ENCODE results near the gene GPR55.
"Not testable (repeated sequence)": the region's sequence is repeated elsewhere in the genome, so short reads cannot be mapped to it uniquely, and the experiment has no call there.

Gene GPR55, protein sequence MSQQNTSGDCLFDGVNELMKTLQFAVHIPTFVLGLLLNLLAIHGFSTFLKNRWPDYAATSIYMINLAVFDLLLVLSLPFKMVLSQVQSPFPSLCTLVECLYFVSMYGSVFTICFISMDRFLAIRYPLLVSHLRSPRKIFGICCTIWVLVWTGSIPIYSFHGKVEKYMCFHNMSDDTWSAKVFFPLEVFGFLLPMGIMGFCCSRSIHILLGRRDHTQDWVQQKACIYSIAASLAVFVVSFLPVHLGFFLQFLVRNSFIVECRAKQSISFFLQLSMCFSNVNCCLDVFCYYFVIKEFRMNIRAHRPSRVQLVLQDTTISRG

GRCh38 chr2:230924470-230925341 is at the start of gene GPR55:
TSS of gene GPR55 (minus strand) at chr2:230925242. CDS start at chr2:230910962, 14,280 bp downstream.
- no peak for DNase-seq

- DNase-seq, result no peak
These were observed 49.3 kb upstream of the GPR55 start for GRCh38 chr2:230974096-230974913.

DNA sequence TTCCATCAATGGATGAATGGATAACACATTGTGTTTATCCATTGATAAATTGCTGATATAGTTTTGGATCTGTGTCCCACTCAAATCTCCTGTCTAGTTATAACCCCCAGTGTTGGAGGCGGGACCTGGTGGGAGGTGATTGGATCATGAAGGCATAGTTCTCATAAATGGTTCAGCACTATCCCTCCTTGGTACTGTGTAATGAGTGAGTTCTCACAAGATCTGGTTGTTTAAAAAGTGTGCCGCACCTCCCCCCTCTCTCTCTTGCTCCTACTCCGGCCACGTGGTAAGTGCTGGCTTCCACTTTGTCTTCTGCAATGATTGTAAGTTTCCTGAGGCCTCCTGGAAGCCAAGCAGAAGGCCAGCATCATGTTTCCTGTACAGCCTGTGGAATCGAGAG is 47.0 kb upstream of the GPR55 start:
- DNase-seq, result no peak

GRCh38 chr2:230969659-230970015 is 44.6 kb upstream of the GPR55 start:
- DNase-seq, result no peak

DNA sequence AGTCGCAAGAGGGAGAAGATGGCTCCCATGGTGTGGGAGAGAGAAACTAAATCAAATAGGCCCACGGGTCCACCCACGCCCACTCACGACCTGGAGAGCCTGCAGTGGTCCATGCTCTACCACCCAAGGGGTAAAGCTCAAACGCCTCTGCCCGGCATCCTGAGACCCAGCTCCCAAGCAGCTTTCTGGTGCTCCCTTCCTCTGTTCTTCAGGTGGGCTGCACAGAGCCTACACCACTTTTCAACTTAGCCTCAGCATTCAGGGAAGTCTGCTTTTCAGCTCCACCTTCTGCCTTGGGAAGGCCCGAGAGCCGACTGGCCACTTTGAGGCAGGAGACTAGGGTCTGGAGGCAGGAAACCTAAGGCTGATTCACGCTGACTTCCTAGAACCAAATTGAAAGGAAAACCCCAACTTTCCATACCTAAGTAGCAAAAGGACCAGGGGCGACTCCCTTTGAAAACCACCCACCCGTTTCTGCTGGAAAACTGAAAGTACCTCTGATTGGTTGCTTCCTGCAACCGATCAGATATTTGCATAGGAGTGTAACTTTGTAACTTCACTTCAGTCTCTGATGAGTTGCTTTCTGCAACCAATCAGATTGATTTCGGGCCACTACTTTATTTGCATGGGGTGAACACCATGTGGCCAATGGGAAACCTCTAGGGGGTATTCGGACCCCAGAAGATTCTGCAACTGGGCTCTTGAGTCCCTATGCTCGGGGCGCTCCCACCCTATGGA is 44.0 kb upstream of the GPR55 start:
- DNase-seq, result no peak

GRCh38 chr2:230968314-230968713 is 43.3 kb upstream of the GPR55 start:
- DNase-seq, result not testable (repeated sequence)

- no peak for DNase-seq
These were observed 42.1 kb upstream of the GPR55 start for GRCh38 chr2:230967113-230967512.

- no peak for DNase-seq
These were observed 39.2 kb upstream of the GPR55 start for GRCh38 chr2:230964136-230964730.

- DNase-seq, result no peak
These were observed 36.0 kb upstream of the GPR55 start for GRCh38 chr2:230961091-230961491.

GRCh38 chr2:230960026-230960425 is 35.0 kb upstream of the GPR55 start:
- no peak for DNase-seq

DNA sequence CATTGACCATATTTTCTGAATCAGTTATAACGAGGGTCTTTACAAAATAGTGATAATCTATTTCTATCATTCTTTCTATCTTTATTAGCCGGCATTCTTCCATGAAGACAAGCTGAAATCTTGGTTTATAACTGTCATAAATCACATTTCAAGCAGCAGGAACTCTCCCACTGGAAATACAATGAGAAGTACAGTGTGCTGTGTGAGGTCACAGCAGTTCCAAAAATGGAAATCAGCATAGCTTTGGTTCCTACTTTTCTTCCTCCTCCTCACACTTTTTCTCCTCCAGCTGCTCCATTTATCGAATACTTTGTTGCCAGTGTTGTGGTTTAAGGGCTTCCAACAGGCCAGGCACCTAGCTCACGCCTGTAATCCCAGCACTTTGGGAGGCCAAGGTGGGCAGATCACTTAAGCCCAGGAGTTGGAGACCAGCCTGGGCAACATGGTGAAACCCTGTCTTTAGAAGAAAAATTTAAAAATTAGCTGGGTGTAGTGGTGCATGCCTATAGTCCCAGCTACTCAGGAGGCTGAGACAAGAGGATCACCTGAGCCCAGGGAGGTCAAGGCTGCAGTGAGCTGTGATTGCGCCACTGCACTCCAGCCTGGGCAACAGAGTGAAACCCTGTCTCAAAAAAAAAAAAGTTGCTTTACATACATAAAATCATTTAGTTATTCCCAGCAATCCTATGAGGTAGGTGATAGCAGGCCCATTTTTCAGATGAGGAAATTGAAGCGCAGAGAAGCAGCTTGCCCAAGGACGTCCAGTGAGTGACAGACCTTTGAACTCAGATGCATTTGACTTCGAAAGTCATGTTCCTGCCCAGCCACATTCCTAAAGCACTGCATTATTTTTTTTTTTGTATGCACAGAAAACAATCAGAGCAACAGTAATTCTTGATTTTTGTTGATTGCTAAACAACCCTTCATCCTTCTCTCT is 34.0 kb upstream of the GPR55 start:
- DNase-seq, result no peak

- DNase-seq, result no peak
These were observed 32.8 kb upstream of the GPR55 start for GRCh38 chr2:230957756-230958391.

GRCh38 chr2:230956827-230957755 is 32.0 kb upstream of the GPR55 start:
- DNase-seq, result no peak

DNA sequence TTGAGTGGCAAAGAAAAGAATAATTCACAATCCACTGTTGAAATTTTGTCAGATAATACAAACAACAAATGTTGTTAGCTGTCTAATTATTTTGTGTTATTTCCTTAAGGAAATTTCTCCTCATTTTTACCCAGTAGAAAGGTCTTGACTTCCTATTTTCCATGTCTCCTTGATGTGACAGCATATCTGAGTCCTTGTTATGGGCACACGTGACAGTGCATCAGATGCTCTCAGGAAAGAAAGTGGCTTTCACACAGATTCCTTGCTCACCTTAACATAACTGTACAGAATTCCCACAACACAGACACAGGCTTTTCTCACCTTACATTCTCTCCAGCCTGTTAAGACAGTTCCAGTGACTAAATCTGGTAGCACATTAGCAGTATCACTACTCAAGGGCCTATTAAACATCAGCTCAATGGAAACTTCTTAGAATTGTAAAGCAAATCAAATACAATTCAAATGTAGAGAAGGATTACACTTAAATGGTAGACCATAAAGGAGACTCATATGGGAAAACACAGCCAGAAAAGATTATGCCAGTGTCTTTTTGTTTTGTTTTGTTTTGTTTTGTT is 30.2 kb upstream of the GPR55 start:
- DNase-seq, result no peak

GRCh38 chr2:230954746-230955145 is 29.7 kb upstream of the GPR55 start:
- no peak for DNase-seq

- DNase-seq, result no peak
These were observed 28.8 kb upstream of the GPR55 start for GRCh38 chr2:230953845-230954244.

- DNase-seq, result no peak
These were observed 27.3 kb upstream of the GPR55 start for GRCh38 chr2:230952226-230952956.

GRCh38 chr2:230951396-230951795 is 26.4 kb upstream of the GPR55 start:
- DNase-seq, result no peak
